Body of pancreas (tissue), 4 donors: ENCODE measurements around the gene MAD1L1. TPM values are rescaled to one million over a fixed set of nuclear protein-coding genes. Genes with fewer than 3 reads are reported as not detected.

Source experiments
- ATAC-seq: fragments of 150-250 bp; one replicate; pipeline ENCODE4 v1.9.1; 2016
- DNase-seq, 4 donors: peaks; one replicate each; pipeline ENCODE4 v3.0.0-alpha.2; 2019
- H3K27ac ChIP-seq, 4 donors: fragments of 200-600 bp; sonication (generic); 1 replicate in 3 of 4; 2 replicates in 1 of 4; pipeline versions ENCODE4 v1.5.1 to v1.6.1; 2016 to 2019; ENCODE audit warnings: mild to moderate bottlenecking in 1 of 4, mixed read lengths in 1 of 4, moderate library complexity in 1 of 4
- H3K27me3 ChIP-seq, 2 donors: fragments of 200-600 bp; sonication (generic); one replicate each; pipeline ENCODE4 v1.6.0; 2016; ENCODE audit warnings: mild to moderate bottlenecking in 1 of 2
- H3K36me3 ChIP-seq, 2 donors: fragments of 200-600 bp; sonication (generic); replicated peaks in 1 of 2; 2 replicates each; pipeline ENCODE4 v1.5.1; 2016; ENCODE audit warnings: low read depth in 2 of 2; ENCODE audit not compliant: insufficient read depth in 1 of 2
- H3K4me1 ChIP-seq: fragments of 200-600 bp; sonication (generic); one replicate; pipeline ENCODE4 v1.6.0; 2016
- H3K4me3 ChIP-seq, 2 donors: fragments of 200-600 bp; sonication (generic); 1 replicate in 1 of 2; 2 replicates in 1 of 2; pipeline ENCODE4 v1.5.1; 2016 to 2019
- H3K9me3 ChIP-seq, 3 donors: fragments of 200-600 bp; sonication (generic); 1 replicate in 2 of 3; 2 replicates in 1 of 3; pipeline ENCODE4 v1.5.1; 2016
- POLR2A ChIP-seq, 3 donors: fragments of 450-650 bp; IDR thresholded peaks; one replicate each; pipeline ENCODE4 v1.6.1; 2016; ENCODE audit warnings: antibody characterized with exemption in 3 of 3, mild to moderate bottlenecking in 2 of 3
- WGBS, 2 donors: methylation state at CpG; one replicate each; pipeline ENCODE4 v1.1.5; 2017; 5-methylcytosine and 5-hydroxymethylcytosine counted together
- intact Hi-C: fragments of 100-400 bp; cut with DNase I; formaldehyde crosslinking; loops from one replicate; pipeline ENCODE4 v1.15.1; 2023
- total RNA-seq, 2 donors: library from RNA; depleted of rRNA; stranded (reverse); fragments of >200 nt; gene quantifications; one replicate each; pipeline ENCODE4 v1.1.0, GENCODE V29; 2016
- TF ChIP-seq, protein P1 (sequence below), 7 experiments: fragments of 450-650 bp in 4 of 7; fragments of 200-600 bp in 3 of 7; sonication (generic) in 3 of 7; IDR thresholded peaks; one replicate each; pipeline ENCODE4 v1.5.1; 2016 to 2019; ENCODE audit warnings: antibody characterized with exemption in 7 of 7

The MAD1L1 gene
- total RNA-seq, 2 donors from 2014 or later = 14.0 to 66.9 TPM

- Histone ChIP-seq H3K9me3 (no peaks in the 10 kb centered on the region), H3K4me3 (no peak overlapping the region), H3K27ac (peak overlapping the region in 1 of 4 donors; percentile 3), H3K36me3 (no peaks in the 10 kb centered on the region), H3K27me3 (no peaks in the 10 kb centered on the region), H3K4me1 (no peaks in the 10 kb centered on the region)
- no peak for DNase-seq
- intact Hi-C loops = no loop called here
- 76 to 88% methylated on average over 33 to 34 of the region's 34 CpGs for WGBS, 2 donors
- ATAC-seq = no peak
- TF ChIP-seq POLR2A (IDR thresholded peaks at IDR 0.05) = no peak
- TF ChIP-seq, protein P1, sequence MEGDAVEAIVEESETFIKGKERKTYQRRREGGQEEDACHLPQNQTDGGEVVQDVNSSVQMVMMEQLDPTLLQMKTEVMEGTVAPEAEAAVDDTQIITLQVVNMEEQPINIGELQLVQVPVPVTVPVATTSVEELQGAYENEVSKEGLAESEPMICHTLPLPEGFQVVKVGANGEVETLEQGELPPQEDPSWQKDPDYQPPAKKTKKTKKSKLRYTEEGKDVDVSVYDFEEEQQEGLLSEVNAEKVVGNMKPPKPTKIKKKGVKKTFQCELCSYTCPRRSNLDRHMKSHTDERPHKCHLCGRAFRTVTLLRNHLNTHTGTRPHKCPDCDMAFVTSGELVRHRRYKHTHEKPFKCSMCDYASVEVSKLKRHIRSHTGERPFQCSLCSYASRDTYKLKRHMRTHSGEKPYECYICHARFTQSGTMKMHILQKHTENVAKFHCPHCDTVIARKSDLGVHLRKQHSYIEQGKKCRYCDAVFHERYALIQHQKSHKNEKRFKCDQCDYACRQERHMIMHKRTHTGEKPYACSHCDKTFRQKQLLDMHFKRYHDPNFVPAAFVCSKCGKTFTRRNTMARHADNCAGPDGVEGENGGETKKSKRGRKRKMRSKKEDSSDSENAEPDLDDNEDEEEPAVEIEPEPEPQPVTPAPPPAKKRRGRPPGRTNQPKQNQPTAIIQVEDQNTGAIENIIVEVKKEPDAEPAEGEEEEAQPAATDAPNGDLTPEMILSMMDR (IDR thresholded peaks at IDR 0.05) = no peak
These were observed 121.9 kb downstream of the MAD1L1 start for GRCh38 chr7:2110610-2111396.

GRCh38 chr7:2109936-2110609, 122.7 kb downstream of the MAD1L1 start:
- no peak overlapping the region for H3K27ac ChIP-seq

DNA sequence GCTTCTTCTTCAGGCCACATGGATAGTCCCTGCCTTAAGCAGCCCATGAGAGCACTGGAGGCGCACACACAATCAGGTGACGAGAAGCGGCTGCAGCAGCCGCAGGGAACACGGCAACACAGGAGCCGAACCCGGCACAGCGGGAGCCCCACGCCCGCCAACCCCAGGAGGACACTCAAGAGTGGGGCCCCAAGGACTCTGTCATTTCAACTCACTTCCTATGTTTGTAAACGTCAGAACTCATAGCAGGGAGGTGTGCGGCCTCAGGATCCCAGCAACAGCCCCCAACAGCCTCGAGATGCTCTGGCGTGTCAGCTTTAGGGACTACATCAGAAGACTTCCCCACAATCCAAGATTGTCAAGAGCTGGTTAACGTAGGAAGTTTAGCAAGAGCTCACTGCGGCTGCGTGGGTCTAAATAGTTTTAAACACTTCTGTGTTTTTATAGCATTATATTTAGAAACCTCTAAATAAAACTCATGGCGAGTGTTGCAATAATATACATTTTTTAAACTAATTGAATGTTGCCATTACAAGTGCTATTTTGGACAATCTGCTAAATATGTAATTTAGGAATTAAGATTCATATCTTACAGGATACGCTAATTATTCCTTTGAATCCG, 123.4 kb downstream of the MAD1L1 start:
- 82 to 84% methylated on average over 18 to 20 of the region's 20 CpGs for WGBS, 2 donors
- H3K27ac ChIP-seq = no peak overlapping the region
- intact Hi-C loops = no loop called here
- H3K9me3 ChIP-seq = no peaks in the 10 kb centered on the region
- no peak for DNase-seq
- no peaks in the 10 kb centered on the region for H3K36me3 ChIP-seq
- H3K27me3 ChIP-seq = no peaks in the 10 kb centered on the region
- no peaks in the 10 kb centered on the region for H3K4me1 ChIP-seq
- ATAC-seq = no peak
- no peak overlapping the region for H3K4me3 ChIP-seq
- TF ChIP-seq, protein P1 (IDR thresholded peaks at IDR 0.05) = no peak
- no peak for TF ChIP-seq POLR2A (IDR thresholded peaks at IDR 0.05)

More at GRCh38 chr7:2109936-2110609, 122.7 kb downstream of the MAD1L1 start:
- Histone ChIP-seq H3K4me1 (no peaks in the 10 kb centered on the region), H3K36me3 (no peaks in the 10 kb centered on the region), H3K9me3 (no peaks in the 10 kb centered on the region), H3K4me3 (no peak overlapping the region), H3K27me3 (no peaks in the 10 kb centered on the region)
- ATAC-seq = no peak
- intact Hi-C loops = no loop called here
- WGBS, 2 donors = 87 to 89% methylated on average over 23 to 28 of the region's 28 CpGs
- TF ChIP-seq, protein P1 (IDR thresholded peaks at IDR 0.05) = no peak
- TF ChIP-seq POLR2A (IDR thresholded peaks at IDR 0.05) = no peak
- peak in 1 of 4 donors; percentile 25 for DNase-seq

- no peak for TF ChIP-seq POLR2A (IDR thresholded peaks at IDR 0.05)
- TF ChIP-seq, protein P1 (IDR thresholded peaks at IDR 0.05) = no peak
- WGBS, 2 donors = 89 to 95% methylated on average over 13 to 24 of the region's 24 CpGs
- intact Hi-C loops = no loop called here
These were observed 124.1 kb downstream of the MAD1L1 start for GRCh38 chr7:2108501-2109250.

More at GRCh38 chr7:2108501-2109250, 124.1 kb downstream of the MAD1L1 start:
- Histone ChIP-seq H3K9me3 (no peaks in the 10 kb centered on the region), H3K27ac (no peak overlapping the region), H3K4me1 (no peaks in the 10 kb centered on the region), H3K27me3 (no peaks in the 10 kb centered on the region), H3K4me3 (no peak overlapping the region), H3K36me3 (no peaks in the 10 kb centered on the region)
- DNase-seq (no peak), ATAC-seq (no peak)
